ENCODE results near the gene ZFP36L2. TPM values are rescaled to one million over a fixed set of nuclear protein-coding genes. Genes with fewer than 3 reads are reported as not detected.

Gene ZFP36L2
- total and polyA plus RNA-seq, 9 of the 15 experiments (the other 6 are each of a cell fraction or from before 2014, with no cell fraction given) = 4.1 to 60.6 (median 20.3) TPM

DNA sequence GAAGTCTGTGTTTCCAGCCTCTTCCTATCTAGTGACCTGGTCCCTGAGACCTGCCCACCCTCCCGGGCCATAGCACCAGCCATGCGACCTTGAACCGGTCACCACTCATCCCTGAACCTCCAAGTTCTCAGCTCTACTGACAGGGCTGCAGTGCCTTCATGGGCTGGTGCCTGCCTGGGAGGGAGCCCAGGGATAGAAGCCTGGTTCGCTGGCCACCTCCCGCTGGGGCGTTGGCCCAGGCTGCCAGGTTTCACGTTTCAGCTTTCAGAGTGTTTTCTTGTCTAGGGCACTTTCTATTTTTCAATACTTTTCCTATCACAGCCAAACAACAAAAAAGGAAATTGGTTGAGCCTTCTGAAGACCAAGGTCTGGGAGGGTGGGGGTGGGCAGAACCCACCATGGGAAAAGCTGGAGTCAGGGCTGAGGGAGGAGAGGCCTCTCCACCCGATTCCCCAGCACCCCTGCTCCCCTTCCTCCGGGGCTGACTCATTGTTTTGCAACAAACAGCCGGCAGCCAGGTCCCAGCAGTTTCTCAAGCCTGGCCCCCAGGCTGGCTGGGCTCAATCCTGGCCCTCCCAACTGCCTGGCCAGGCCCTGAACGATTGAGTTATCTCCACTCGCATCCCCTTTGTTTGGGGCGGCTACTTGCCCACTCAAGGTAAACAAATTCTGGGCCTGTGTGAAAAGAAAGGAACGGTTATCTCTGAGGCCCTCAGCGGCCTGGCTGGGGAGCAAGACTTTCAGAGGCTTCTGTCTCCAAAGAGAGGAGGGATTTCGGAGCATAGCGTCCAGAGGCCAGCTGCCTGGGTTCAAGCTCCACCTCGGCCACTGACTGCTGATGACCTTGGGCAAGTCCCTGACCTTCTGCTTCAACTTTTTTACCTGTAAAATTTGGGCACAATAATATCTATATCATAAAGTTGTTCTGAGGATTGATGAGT is 47.5 kb downstream of the ZFP36L2 start (continued):
- TF ChIP-seq JUND (IDR thresholded peaks at IDR 0.05; ENCODE audit: borderline replicate concordance, low read depth, low read length) (peak; percentile 96), JUND (tag; IDR thresholded peaks at IDR 0.05; ENCODE audit: borderline replicate concordance, low read depth, low read length) (peak; percentile 94; the same call in 2 of the 3 replicates), SMAD1 (IDR thresholded peaks at IDR 0.05; ENCODE audit: low read depth, low read length, partially characterized antibody) (no peak), RBFOX2 (IDR thresholded peaks at IDR 0.05; ENCODE audit: low read depth, low read length) (peak; percentile 77), SIN3B (IDR thresholded peaks at IDR 0.05; ENCODE audit: low read depth) (no peak), THAP7 (CRISPR knock-in tag; IDR thresholded peaks at IDR 0.05) (no peak), POLR3G (IDR thresholded peaks at IDR 0.05; ENCODE audit: extremely low read depth, insufficient read length, insufficient replicate concordance) (no peak), SMC3 (conservative IDR thresholded peaks at IDR 0.05; ENCODE audit: insufficient read depth, low read depth, low read length) (0 out of 2 replicates have a peak, but pooled peaks have one; percentile 4), DIDO1 (tag; IDR thresholded peaks at IDR 0.05; ENCODE audit: low read depth) (no peak), MCM3 (IDR thresholded peaks at IDR 0.05) (no peak), MTA3 (IDR thresholded peaks at IDR 0.05; ENCODE audit: borderline replicate concordance) (peak; percentile 86; the same call in 1 of the 2 replicates), E2F4 (CRISPR knock-in tag; IDR thresholded peaks at IDR 0.05; ENCODE audit: low read depth) (no peak)
- TF ChIP-seq, protein P1, sequence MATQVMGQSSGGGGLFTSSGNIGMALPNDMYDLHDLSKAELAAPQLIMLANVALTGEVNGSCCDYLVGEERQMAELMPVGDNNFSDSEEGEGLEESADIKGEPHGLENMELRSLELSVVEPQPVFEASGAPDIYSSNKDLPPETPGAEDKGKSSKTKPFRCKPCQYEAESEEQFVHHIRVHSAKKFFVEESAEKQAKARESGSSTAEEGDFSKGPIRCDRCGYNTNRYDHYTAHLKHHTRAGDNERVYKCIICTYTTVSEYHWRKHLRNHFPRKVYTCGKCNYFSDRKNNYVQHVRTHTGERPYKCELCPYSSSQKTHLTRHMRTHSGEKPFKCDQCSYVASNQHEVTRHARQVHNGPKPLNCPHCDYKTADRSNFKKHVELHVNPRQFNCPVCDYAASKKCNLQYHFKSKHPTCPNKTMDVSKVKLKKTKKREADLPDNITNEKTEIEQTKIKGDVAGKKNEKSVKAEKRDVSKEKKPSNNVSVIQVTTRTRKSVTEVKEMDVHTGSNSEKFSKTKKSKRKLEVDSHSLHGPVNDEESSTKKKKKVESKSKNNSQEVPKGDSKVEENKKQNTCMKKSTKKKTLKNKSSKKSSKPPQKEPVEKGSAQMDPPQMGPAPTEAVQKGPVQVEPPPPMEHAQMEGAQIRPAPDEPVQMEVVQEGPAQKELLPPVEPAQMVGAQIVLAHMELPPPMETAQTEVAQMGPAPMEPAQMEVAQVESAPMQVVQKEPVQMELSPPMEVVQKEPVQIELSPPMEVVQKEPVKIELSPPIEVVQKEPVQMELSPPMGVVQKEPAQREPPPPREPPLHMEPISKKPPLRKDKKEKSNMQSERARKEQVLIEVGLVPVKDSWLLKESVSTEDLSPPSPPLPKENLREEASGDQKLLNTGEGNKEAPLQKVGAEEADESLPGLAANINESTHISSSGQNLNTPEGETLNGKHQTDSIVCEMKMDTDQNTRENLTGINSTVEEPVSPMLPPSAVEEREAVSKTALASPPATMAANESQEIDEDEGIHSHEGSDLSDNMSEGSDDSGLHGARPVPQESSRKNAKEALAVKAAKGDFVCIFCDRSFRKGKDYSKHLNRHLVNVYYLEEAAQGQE (IDR thresholded peaks at IDR 0.05; ENCODE audit: borderline replicate concordance) = peak; percentile 47; the same call in 1 of the 2 replicates
- TF ChIP-seq, protein P1 (CRISPR knock-in tag; IDR thresholded peaks at IDR 0.05; ENCODE audit: low read depth) = peak; percentile 48; the same call in 1 of the 2 replicates
- TF ChIP-seq, protein P2, sequence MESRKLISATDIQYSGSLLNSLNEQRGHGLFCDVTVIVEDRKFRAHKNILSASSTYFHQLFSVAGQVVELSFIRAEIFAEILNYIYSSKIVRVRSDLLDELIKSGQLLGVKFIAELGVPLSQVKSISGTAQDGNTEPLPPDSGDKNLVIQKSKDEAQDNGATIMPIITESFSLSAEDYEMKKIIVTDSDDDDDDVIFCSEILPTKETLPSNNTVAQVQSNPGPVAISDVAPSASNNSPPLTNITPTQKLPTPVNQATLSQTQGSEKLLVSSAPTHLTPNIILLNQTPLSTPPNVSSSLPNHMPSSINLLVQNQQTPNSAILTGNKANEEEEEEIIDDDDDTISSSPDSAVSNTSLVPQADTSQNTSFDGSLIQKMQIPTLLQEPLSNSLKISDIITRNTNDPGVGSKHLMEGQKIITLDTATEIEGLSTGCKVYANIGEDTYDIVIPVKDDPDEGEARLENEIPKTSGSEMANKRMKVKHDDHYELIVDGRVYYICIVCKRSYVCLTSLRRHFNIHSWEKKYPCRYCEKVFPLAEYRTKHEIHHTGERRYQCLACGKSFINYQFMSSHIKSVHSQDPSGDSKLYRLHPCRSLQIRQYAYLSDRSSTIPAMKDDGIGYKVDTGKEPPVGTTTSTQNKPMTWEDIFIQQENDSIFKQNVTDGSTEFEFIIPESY (CRISPR knock-in tag; IDR thresholded peaks at IDR 0.05) = no peak

Data from K562 (cell line).